ENCODE results near the gene ACY1. TPM values are rescaled to one million over a fixed set of nuclear protein-coding genes. Genes with fewer than 3 reads are reported as not detected.

ACY1 gene
- polyA plus RNA-seq, 1 donor (not counting 4 experiments of a cell fraction or from before 2014, with no cell fraction given), result 71.8 TPM

GRCh38 chr3:51971350-51971749, 12.0 kb upstream of the ACY1 start:
- Histone ChIP-seq H3K36me3 (ENCODE audit: control insufficient read depth in 2 of 2, extremely low read depth in 1 of 2, insufficient read depth in 2 of 2, low read length in 2 of 2) (no peaks in the 10 kb centered on the region), H3K27me3 (ENCODE audit: control insufficient read depth, extremely low read depth, insufficient read depth, low read length) (no peaks in the 10 kb centered on the region), H3K4me1 (ENCODE audit: control insufficient read depth, extremely low read depth, insufficient read depth, low read length) (peaks cover 34% of the 10 kb centered on the region), H4K20me1 (ENCODE audit: control insufficient read depth, extremely low read depth, insufficient read depth, low read length) (no peaks in the 10 kb centered on the region), H3K79me2 (ENCODE audit: control insufficient read depth, insufficient read depth, low read length) (peaks cover 4% of the 10 kb centered on the region), H3K27ac (ENCODE audit: control insufficient read depth, insufficient read depth, low read length) (no peak overlapping the region), H3K4me2 (ENCODE audit: control insufficient read depth, extremely low read depth, insufficient read depth, low read depth, low read length) (no peak overlapping the region), H3K9me3 (ENCODE audit: control insufficient read depth, low read depth, low read length) (no peaks in the 10 kb centered on the region), H3K4me3 (ENCODE audit: control insufficient read depth in 2 of 3, extremely low read depth in 1 of 3, insufficient read depth in 2 of 3, low read depth in 1 of 3, low read length in 3 of 3) (no peak overlapping the region), H3K9me1 (ENCODE audit: control insufficient read depth, extremely low read depth, insufficient read depth, low read length) (no peaks in the 10 kb centered on the region), H2AFZ (ENCODE audit: control insufficient read depth, low read length) (no peak overlapping the region), H3K9ac (ENCODE audit: control insufficient read depth, extremely low read depth, insufficient read depth, low read length) (no peak overlapping the region)
- no peak for TF ChIP-seq CTCF (optimal IDR thresholded peaks at IDR 0.05 in 1 of 3, IDR thresholded peaks at IDR 0.05 in 1 of 3, conservative IDR thresholded peaks at IDR 0.05 in 1 of 3; ENCODE audit: extremely low read depth in 1 of 3, insufficient read depth in 2 of 3, low read length in 3 of 3)
- no peak for FAIRE-seq
- DNase-seq (ENCODE audit: low read depth, low spot score), result no peak
- dilution Hi-C loops (cut with MboI; ENCODE audit: extremely low pct_ligation_motif_present, low sequenced_read_pairs), result no loop called here

- H3K9me1 ChIP-seq (ENCODE audit: control insufficient read depth, extremely low read depth, insufficient read depth, low read length), result no peaks in the 10 kb centered on the region
- peak in 1 of 3 experiments; percentile 7 for TF ChIP-seq CTCF (optimal IDR thresholded peaks at IDR 0.05 in 1 of 3, IDR thresholded peaks at IDR 0.05 in 1 of 3, conservative IDR thresholded peaks at IDR 0.05 in 1 of 3; ENCODE audit: extremely low read depth in 1 of 3, insufficient read depth in 2 of 3, low read length in 3 of 3)
- no peak for TF ChIP-seq EZH2 (IDR thresholded peaks at IDR 0.05; ENCODE audit: low read length)
- no peaks in the 10 kb centered on the region for H3K36me3 ChIP-seq (ENCODE audit: control insufficient read depth in 2 of 2, extremely low read depth in 1 of 2, insufficient read depth in 2 of 2, low read length in 2 of 2)
- H3K9me3 ChIP-seq (ENCODE audit: control insufficient read depth, low read depth, low read length), result no peaks in the 10 kb centered on the region
- peak overlapping the region; percentile 78 for H3K27ac ChIP-seq (ENCODE audit: control insufficient read depth, insufficient read depth, low read length)
- peak overlapping the region; percentile 97 for H3K4me2 ChIP-seq (ENCODE audit: control insufficient read depth, extremely low read depth, insufficient read depth, low read depth, low read length)
- H3K27me3 ChIP-seq (ENCODE audit: control insufficient read depth, extremely low read depth, insufficient read depth, low read length), result no peaks in the 10 kb centered on the region
- H4K20me1 ChIP-seq (ENCODE audit: control insufficient read depth, extremely low read depth, insufficient read depth, low read length), result no peaks in the 10 kb centered on the region
- no peak for FAIRE-seq
- peak overlapping the region; percentile 80 for H2AFZ ChIP-seq (ENCODE audit: control insufficient read depth, low read length)
- peak overlapping the region; percentile 24 to 94 (median 31) for H3K4me3 ChIP-seq (ENCODE audit: control insufficient read depth in 2 of 3, extremely low read depth in 1 of 3, insufficient read depth in 2 of 3, low read depth in 1 of 3, low read length in 3 of 3)
- no peak for DNase-seq (ENCODE audit: low read depth, low spot score)
- peaks cover 4% of the 10 kb centered on the region for H3K79me2 ChIP-seq (ENCODE audit: control insufficient read depth, insufficient read depth, low read length)
- dilution Hi-C loops (cut with MboI; ENCODE audit: extremely low pct_ligation_motif_present, low sequenced_read_pairs), result no loop called here
- H3K9ac ChIP-seq (ENCODE audit: control insufficient read depth, extremely low read depth, insufficient read depth, low read length), result peak overlapping the region; percentile 91
- peaks cover 46% of the 10 kb centered on the region for H3K4me1 ChIP-seq (ENCODE audit: control insufficient read depth, extremely low read depth, insufficient read depth, low read length)
Measured at GRCh38 chr3:51974277-51974962, 8.9 kb upstream of the ACY1 start.
